Medulla oblongata (tissue), 1 donor: Measurements from ENCODE around the gene C15orf62.

Experiments used
- DNase-seq: peaks from one replicate; pipeline ENCODE4 v3.0.0-alpha.2; 2015; ENCODE audit errors: extremely low spot score

C15orf62 gene, protein sequence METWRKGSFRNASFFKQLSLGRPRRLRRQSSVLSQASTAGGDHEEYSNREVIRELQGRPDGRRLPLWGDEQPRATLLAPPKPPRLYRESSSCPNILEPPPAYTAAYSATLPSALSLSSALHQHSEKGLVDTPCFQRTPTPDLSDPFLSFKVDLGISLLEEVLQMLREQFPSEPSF

DNA sequence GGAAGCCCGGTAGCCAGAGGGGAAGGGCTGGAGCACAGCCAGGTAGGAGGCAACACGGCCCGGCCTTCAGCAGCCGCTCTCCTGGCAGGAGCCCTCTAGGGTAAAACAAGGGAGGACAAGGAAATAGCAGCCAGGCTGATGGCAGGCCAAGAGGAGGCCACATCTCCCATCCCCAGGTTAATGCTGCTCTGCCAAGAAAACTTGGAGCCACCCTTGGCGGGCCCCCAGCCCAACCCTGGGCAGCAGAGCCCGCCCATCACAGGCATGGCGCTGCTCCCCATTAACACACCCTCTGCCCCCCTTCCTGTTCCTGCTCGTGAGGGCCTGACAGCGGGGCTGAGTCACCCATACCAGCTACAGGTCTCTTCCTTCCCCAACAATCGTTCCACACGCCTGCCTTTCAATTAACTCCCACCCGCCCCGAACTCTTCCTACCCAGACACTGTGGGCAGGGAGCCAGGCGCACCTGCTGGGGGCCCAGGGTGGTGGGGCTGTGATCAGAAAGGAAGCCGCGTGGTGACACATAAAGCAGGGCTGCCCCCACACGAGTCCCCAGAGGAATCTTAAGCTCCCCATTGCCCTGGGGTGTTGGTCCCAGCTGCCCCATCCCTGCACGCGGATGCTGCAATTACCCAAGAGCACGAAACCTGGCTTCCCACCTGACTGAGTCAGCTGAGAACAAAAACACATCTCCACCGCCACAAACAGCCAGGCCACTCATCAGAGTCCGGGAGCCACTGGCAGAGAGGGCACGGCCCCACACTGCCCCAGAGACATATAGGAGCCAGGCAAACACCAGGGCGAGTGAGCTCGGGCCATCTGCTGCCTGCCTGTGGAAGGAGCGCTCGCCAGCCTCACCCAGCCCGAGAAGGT lies at the start of gene C15orf62:
Gene C15orf62, plus strand, starts transcription at position 707 of the 873 bp plus-strand sequence. CDS start 516 bp downstream, outside the sequence.
- peak; percentile 57 for DNase-seq

DNA sequence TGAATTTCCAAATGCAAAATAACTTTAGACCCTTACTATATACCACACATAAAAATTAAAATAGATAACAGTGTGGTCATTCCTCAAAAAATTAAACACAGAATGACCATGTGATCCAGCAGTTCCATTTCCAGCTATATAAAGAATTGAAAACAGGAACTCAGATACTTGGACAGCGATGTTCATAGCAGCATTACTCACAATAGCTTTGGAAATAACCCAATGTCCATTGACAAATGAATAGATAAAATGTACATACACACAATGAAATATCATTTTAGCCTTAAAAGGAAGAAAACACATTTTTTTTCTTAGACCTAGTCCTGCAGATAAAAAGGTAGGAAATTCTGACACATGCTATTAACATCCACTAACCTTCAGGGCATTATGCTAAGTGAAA lies 48.1 kb upstream of the C15orf62 start:
- no peak for DNase-seq

DNA sequence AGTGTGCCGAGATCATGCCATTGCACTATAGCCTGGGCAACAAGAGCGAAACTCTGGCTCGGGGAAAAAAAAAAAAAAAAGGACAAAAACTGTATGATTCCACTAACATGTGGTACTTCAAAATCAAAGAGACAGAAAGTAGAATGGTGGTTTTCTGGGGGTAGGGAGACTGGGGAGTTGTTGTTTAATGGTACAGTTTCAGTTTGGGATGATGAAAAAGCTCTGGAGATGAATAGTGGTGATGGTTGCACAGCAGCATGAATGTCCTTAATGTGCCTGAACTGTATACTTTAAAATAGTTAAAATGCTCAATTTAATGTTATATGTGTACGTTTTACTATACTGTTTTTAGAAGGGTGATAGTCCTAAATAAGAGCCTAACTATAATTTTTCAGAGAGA lies 47.4 kb upstream of the C15orf62 start:
- no peak for DNase-seq

DNA sequence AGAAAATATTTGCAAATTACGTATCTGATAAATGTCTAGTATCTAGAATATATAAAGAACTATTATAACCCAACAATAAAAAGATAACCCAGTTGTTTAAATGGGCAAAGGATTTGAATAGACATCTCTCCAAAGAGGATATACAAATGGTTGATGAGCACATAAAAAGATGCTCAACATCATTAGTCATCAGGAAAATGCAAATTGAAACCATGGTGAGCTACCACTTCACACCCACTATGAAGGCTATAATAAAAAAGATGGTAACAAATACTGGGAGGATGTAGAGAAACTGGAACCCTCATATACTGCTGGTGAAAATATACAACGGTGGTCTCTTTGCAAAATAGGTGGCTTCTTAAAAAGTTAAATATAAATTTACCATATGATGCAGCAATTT lies 46.8 kb upstream of the C15orf62 start:
- no peak for DNase-seq

DNA sequence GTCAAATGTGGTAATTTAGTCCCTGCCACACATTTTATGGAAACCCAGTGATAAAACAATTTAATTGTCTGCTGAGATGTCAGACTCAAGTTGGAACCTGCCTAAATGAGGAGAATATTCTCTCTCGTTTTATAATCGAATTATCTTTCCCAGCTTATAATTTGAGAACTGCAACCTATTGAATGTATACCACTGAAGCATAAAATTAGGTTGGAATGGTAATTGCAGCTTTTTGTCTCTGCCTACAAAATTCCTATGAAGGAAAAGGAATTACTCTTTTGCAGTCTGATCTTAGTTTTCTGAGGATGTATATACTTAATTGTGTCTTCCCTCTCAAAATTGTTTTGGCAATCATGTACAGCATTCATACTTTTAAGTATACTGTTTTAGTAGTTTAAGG lies 45.9 kb upstream of the C15orf62 start:
- DNase-seq = no peak

DNA sequence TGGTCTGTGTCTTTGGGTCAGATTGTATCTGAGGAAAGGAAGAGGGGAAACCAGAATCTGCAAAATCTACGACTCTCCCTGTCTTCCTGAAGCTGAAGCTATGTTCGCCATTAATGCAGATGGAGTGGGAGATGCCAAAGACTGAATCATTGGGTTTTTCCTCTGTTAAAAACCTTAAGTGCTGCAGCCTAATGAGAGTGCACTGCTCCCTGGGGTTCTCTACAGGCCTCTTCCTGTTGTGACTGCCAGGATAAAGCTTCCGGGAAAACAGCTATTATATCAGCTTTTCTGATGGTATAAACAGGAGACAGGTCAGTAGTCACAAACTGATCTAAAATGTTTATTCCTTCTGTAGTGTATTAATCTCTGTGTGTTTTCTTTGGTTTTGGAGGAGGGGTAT lies 38.7 kb upstream of the C15orf62 start:
- DNase-seq = no peak

DNA sequence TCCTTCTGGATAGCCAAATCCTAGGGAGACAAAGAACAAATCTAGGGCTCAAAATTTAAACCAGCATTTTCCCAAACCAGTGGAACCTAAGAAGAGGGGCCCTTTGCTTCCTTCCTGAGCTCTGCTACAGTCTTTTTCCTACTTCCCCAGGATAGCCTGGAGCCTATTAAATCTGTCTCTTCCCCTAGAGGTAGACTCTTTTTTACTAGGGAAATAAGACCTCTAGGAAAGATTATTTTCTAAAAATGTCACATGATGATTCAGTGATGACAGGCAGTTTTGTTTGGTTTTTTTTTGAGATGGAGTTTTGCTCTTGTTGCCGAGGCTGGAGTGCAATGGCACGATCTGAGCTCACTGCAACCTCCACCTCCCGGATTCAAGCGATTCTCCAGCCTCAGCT lies 33.2 kb upstream of the C15orf62 start:
- DNase-seq = no peak

DNA sequence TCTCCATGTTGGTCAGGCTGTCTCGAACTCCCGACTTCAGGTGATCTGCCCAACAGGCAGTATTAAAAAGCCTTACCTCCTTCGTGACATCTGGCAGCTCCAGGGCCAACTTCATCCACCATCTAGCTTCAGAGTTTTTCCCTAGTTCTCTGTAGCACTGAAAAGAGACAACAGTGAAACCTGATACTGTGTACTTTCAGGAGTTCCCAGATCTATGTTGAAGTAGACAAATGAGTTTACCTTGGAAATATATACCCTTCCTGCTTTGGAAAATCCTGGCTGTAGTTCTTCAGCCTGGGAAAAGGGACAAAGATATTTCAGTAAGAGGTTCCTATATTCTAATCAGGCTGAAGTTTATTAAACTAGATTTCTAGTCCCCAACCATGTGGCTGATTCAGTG lies 32.7 kb upstream of the C15orf62 start:
- DNase-seq = no peak

DNA sequence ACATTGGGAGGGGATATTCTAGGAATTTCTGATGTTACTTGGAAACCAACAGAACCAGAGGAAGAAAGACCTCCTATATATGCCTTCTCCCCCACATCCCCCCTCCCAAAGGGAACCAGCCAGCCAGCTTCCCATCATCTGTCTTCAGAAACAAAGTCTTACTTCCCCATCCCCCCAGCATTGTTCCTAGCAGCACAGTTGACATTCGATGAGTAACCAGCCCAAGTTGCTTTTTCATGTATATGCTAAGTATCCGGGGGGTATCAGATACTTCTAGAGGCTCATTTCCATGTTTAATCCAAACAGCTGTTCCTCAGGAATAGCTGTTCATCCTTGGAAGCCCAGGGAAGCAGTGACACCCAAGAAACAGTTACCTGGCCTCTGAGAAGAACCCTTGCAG lies 30.7 kb upstream of the C15orf62 start:
- DNase-seq = no peak

DNA sequence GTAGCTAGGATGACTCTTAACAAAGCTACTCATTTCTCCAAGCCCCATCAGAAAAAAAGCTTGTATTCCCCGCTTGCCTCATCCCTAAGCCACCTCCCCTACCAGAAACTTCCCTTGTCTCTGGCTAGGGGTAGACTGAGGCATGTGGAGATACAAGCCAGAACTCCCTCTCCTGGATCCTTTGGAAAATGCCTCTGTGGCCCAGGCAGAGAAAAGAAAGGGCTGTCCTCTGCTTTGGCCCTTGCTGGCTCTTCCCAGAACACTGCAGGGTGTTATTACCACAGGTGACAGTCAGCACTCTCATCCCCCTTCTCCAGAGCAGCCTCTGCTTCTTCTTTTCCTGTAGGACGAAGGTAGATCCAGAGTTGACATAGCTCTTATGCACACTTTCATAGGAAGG lies 29.9 kb upstream of the C15orf62 start:
- DNase-seq = no peak

DNA sequence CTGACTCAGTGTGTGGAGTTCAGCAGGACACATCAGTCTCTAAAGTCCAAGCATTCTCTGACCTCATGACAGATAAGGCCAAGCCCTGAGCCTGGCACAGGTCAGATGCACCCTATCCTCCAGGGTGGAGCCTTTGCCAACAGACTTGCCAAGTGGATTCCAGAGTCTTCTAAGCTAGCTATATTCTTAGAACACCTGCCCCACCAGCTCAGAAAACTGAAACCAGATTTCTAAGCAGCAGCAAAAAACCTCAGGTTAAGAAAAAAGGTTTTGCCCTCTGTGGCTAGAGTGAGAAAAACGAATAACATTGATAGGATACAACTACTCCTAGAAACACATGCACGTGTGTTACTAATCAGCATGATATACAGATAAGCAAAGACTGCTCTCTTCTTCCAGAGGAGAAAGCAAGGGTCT lies 26.3 kb upstream of the C15orf62 start:
- DNase-seq = no peak

DNA sequence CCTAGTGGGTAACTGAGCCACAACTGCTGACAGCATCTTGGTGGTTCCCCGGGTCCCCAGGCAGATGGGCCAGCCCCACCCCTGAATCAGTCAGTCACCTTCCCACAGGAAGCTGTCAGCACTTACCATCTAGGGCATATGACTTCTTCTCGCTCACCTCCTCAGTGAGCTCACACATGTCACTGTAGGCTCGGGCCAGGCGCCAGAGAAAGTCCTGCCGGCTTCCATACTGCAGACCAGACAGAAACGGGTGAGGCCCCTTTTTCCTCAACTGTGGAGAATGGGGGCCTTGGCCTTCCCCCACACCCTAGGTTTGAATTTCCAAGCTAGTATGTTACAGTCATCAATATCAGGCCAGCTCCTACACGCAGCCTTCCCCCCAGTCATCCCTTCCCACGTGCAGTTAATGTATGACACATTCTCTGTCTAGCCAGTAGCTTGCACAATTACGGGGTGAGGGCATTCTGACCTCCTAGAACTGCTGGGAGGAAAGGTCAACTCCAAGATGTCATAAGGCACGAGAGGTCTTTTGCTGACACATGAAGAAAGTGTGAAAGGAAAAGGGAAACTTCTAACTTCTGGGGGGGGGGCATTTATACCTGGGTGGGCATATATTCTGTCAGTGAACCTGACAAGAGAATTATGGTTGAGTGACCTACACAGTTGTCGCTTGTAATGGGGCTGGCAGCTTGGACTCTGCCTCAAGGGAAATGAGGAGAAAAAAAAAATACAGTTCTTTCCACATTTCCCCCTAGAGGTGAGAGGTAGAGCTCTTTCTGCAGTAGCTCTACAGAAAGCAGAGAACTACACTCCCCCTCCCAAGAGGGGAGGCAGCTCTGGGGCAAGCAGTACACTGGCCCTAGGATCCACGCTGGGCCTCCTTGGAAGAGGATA lies 25.6 kb upstream of the C15orf62 start:
- DNase-seq = no peak

DNA sequence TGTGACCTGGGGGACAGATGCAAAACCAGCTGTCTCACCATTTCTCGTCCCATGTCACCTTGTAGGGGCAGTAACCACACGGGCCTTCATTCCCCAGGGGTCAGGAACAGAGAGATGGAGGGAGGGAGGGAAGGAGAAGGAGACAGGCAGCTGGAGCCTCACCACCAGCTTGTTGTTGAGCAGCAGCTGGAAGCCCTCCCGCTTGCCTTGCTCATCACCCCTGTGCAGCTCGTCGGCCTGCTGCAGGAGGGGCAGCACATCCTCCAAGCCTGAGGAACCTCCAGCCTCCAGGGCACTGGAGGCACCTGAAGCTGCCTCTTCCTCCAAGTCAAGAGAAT lies 25.0 kb upstream of the C15orf62 start:
- DNase-seq = no peak

DNA sequence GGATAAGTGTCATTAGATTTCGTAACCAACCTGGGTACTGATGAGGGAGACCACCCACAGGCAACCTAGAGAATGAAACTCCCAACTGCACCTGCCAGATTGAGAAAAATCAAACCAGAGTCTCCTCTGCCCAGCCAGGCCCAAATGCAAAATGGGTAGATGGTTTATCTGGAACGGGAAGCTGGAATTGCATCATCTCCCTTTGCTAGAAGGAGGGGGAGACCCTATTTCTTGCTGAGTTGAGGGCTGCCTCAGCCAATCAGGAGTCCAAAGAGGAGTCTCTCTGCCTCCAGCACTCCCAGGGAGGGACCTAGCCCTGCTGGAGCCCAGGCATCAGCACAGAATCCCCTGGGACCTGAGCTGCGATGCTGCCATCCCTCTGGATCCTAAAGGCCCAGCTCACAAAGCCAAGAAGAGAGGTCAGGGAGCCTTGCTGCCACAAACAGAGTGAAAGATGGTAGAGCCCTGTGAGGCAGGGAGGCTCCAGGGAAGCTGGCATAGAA lies 22.8 kb upstream of the C15orf62 start:
- DNase-seq = no peak

DNA sequence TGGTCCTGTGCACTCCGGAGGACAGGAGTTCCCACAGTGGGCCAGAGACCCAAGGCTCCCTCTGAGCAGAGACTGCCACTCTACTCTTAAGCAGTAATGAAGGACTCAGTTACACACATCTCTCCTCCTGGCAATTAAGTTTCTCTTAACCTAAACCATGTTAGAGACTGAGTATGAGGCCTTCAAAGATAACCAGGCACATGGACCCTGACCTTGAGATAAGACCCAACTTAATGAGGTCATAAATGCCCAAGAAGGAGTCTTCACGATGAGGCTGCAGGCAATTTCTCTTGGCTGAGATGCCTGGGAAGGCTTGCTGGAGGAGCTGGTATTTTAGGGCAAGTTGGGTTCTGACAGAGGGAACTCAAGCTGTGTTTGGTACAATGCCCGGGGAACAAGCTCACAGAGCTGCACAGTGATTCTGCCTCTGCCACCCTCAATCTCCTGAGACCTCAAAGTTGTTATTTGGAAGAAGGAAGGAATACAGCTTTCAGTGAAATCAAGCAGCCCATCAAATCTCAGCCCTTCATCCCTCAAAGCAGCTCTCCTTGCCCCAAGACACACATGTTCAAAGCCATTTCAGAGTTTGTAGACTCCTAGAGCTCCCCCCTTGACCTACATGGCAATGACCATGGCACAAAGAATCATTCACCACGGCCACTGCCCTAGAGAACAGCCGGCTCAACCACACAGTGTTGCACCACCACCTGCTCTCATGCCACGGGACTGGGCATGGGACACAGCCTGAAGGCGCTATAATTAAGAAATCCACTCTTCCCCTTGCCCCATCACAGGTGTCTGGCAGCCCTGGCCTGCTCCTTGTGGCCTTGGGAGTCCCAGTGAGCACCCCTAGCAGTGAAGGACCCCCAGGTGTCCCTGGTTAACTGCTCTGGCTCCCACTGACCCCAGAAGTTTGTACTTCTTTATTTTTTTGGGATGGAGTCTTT lies 21.8 kb upstream of the C15orf62 start:
- DNase-seq = no peak

DNA sequence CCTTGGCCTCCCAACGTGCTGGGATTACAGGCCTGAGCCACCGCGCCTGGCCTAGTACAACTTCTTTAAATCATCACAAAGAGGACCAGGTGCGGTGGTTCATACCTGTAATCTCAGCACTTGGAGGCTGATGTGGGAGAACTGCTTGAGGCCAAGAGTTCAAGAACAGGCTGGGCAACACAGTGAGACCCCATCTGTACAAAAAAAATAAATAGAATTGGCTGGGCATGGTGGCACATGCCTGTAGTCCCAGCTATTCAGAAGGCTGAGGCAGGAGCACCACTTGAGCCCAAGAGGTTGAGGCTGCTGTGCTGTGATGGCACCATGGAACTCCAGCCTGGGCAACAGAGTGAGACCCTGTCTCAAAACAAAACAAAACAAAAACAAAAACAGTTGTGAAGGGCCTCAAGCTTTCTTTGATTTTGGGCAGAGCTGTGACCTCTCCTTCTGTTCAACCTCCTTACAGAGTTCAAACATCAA lies 20.6 kb upstream of the C15orf62 start:
- no peak for DNase-seq

DNA sequence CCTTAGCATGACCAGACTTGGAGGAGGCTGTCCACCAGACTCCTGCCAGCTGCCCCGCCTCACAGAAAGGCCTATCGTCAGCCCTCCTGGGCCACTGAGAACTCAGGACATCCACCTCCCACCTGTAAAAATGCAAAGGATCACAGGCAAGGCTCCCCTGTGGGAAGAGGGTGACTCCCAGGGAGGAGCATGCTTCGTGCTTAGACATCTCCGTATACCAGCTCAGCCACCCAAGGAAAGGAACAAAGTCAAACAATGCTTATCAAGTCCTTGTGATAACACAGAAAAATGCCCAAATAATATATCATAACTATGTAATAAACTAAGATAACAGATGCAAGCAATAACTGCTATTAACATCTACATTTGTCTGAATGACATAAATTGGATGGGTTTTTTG lies 18.9 kb upstream of the C15orf62 start:
- no peak for DNase-seq

DNA sequence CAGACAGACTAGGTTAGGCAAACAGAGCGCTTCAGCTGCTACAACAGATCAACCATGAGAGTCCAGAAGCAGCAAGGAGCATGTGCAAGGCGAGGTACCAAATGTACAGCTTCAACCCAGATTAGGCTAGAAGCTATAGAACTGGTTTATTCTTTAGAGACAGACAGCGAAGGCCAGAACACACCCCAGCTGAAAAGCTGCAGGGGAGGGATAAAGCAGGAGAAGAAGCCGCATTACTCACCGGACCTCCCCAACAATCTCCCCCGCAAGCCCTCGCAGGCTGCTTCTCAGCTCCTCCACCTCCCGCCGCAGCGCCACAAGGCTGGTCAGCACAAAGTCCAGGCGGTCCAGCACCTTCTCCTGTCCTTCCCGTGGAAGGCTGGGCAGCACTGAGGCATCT lies 18.0 kb upstream of the C15orf62 start:
- DNase-seq = no peak

DNA sequence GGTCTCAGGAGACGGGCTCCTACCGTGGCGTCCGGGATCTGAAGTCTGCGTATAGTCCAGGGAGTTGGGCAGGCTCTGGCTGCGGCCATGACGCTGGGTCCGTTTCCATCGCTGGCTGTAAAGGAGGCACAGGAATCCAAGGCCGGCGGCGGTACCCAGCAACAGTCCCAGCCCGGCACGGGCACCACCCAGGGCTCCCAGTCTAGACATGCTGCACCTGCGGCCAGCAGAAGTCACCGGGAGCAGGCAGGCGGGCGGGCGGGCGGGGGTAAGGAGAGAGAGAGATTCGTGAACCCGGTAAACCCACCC lies 15.3 kb upstream of the C15orf62 start:
- DNase-seq = no peak

DNA sequence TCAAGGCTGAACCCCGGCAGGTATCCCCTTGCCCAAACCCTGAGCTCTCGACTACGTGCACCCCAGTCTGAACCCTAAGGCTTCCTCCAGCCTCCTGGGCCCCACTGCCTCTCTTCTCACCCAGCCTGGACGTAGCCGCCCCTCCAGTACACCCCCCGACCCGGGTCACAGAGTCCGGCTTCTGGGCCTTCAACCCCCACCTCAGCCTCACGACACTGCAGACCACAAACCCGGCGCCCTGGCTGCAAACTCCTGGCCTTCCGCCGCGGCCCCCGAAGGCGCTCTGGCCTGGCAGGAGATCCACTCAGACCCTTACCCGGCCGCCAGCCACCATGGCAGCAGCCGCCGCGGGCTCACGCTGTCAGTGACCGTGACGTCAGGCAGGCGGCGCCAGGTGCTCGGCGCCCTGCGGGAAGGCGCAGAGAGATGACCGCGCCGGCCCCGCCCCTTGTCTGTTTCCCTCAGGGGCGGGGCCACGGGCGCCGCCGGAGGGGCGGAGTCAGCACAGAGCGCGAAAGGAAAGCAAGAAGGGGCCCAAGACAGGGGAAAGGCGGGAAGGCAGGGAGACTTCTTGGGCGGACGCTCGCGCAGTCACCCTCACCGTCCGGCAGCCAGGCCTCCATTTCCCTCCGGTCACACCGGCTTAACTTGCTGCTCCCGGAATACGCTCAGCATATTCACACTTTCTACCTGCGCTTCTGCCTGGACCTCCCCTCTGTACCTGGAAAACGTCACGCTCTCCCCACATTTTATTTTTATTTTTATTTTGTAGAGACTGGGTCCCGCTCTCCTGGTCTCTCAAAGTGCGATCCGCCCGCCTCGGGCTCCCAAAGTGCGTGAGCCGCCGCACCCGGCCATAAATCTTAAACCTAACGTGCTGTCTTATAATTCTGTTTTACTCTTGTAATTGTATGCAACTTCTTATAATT lies 14.6 kb upstream of the C15orf62 start, which contains the start of gene RMDN3:
Gene RMDN3, minus strand, starts transcription at position 372 of the 929 bp plus-strand sequence. CDS start 471 bp downstream, outside the sequence.
- DNase-seq = peak; percentile 96
